ENCODE measurements around the gene ZNF185. TPM values are rescaled to one million over a fixed set of nuclear protein-coding genes. Genes with fewer than 3 reads are reported as not detected.

The ZNF185 gene
- total RNA-seq, 1 experiment from 2014 or later = 42.8 TPM

- no peaks in the 10 kb centered on the region for H3K9me2 ChIP-seq (ENCODE audit: insufficient read depth)
- H3K9me3 ChIP-seq (ENCODE audit: insufficient read depth, low read depth) = no peaks in the 10 kb centered on the region
- CTCF ChIA-PET = no interaction called here
- no peak for DNase-seq
- intact Hi-C loops (cut with micrococcal nuclease; ENCODE audit: unreplicated experiment) = loop anchor here (2.0 kb wide), 1 partner anchor 17 kb away; no protein-coding TSS in a partner anchor
- H3K79me2 ChIP-seq (ENCODE audit: low read depth) = no peaks in the 10 kb centered on the region
- H3K36me3 ChIP-seq (ENCODE audit: low read depth) = no peaks in the 10 kb centered on the region
- BruUV-seq (replicated peaks) = no TSS peak
- peaks cover 16% of the 10 kb centered on the region for H3K4me1 ChIP-seq (replicated peaks; ENCODE audit: insufficient read depth)
- H3K27me3 ChIP-seq (ENCODE audit: insufficient read depth, low read depth) = no peaks in the 10 kb centered on the region
- no peak overlapping the region for H3K27ac ChIP-seq
- no peak overlapping the region for H3K4me2 ChIP-seq
- H4K20me1 ChIP-seq (ENCODE audit: insufficient read depth) = no peaks in the 10 kb centered on the region
- no peak for TF ChIP-seq EZH2 (IDR thresholded peaks at IDR 0.05; ENCODE audit: low read depth)
- no peak for TF ChIP-seq CTCF (conservative IDR thresholded peaks at IDR 0.05)
- peaks cover 8% of the 10 kb centered on the region; the same call in 1 of the 2 replicates for H3F3A ChIP-seq (ENCODE audit: insufficient read depth, low read depth)
- H2AFZ ChIP-seq = no peak overlapping the region
- POLR2A ChIA-PET (ENCODE audit: unreplicated experiment) = no interaction called here
- no peak overlapping the region for H3K4me3 ChIP-seq
Observed at GRCh38 chrX:152913910-152914309, 16.0 kb downstream of the ZNF185 start.

- peak overlapping the region; percentile 60 for H3K4me2 ChIP-seq
- H3F3A ChIP-seq (ENCODE audit: insufficient read depth, low read depth) = peaks cover 8% of the 10 kb centered on the region; the same call in 1 of the 2 replicates
- H3K4me1 ChIP-seq (replicated peaks; ENCODE audit: insufficient read depth) = peaks cover 16% of the 10 kb centered on the region
- H3K79me2 ChIP-seq (ENCODE audit: low read depth) = no peaks in the 10 kb centered on the region
- no peaks in the 10 kb centered on the region for H3K9me2 ChIP-seq (ENCODE audit: insufficient read depth)
- TF ChIP-seq EZH2 (IDR thresholded peaks at IDR 0.05; ENCODE audit: low read depth) = no peak
- peak; percentile 87 for TF ChIP-seq CTCF (conservative IDR thresholded peaks at IDR 0.05)
- no peak overlapping the region for H3K4me3 ChIP-seq
- no peaks in the 10 kb centered on the region for H3K9me3 ChIP-seq (ENCODE audit: insufficient read depth, low read depth)
- H3K36me3 ChIP-seq (ENCODE audit: low read depth) = no peaks in the 10 kb centered on the region
- no peaks in the 10 kb centered on the region for H3K27me3 ChIP-seq (ENCODE audit: insufficient read depth, low read depth)
- H3K27ac ChIP-seq = peak overlapping the region; percentile 56
- BruUV-seq (replicated peaks) = no TSS peak
- no peaks in the 10 kb centered on the region for H4K20me1 ChIP-seq (ENCODE audit: insufficient read depth)
- H2AFZ ChIP-seq = peak overlapping the region; percentile 23; the same call in 1 of the 2 replicates
- ChIA-PET CTCF (no interaction called here), POLR2A (ENCODE audit: unreplicated experiment) (no interaction called here)
- intact Hi-C loops (cut with micrococcal nuclease; ENCODE audit: unreplicated experiment) = loop anchor here (2.0 kb wide), 1 partner anchor 19 kb away; no protein-coding TSS in a partner anchor
- peak; percentile 25 to 67 for DNase-seq
Observed at GRCh38 chrX:152915541-152916241, 17.8 kb downstream of the ZNF185 start.

- H3F3A ChIP-seq (ENCODE audit: insufficient read depth, low read depth) = peaks cover 8% of the 10 kb centered on the region; the same call in 1 of the 2 replicates
- no peaks in the 10 kb centered on the region for H3K27me3 ChIP-seq (ENCODE audit: insufficient read depth, low read depth)
- no peak overlapping the region for H3K27ac ChIP-seq
- TF ChIP-seq CTCF (conservative IDR thresholded peaks at IDR 0.05) (no peak), EZH2 (IDR thresholded peaks at IDR 0.05; ENCODE audit: low read depth) (no peak)
- H3K79me2 ChIP-seq (ENCODE audit: low read depth) = no peaks in the 10 kb centered on the region
- H2AFZ ChIP-seq = no peak overlapping the region
- no peaks in the 10 kb centered on the region for H3K9me3 ChIP-seq (ENCODE audit: insufficient read depth, low read depth)
- H3K4me3 ChIP-seq = no peak overlapping the region
- BruUV-seq (replicated peaks) = no TSS peak
- no peaks in the 10 kb centered on the region for H3K9me2 ChIP-seq (ENCODE audit: insufficient read depth)
- H3K36me3 ChIP-seq (ENCODE audit: low read depth) = no peaks in the 10 kb centered on the region
- ChIA-PET POLR2A (ENCODE audit: unreplicated experiment) (no interaction called here), CTCF (no interaction called here)
- no peaks in the 10 kb centered on the region for H4K20me1 ChIP-seq (ENCODE audit: insufficient read depth)
- H3K4me2 ChIP-seq = no peak overlapping the region
- DNase-seq = no peak
- peaks cover 16% of the 10 kb centered on the region for H3K4me1 ChIP-seq (replicated peaks; ENCODE audit: insufficient read depth)
- intact Hi-C loops (cut with micrococcal nuclease; ENCODE audit: unreplicated experiment) = no loop called here
Observed at GRCh38 chrX:152917656-152918579, 20.1 kb downstream of the ZNF185 start.

Data from PC-9 (cell line).